Mucosa of descending colon (tissue), 3 donors: ENCODE data around the gene SLC25A17. TPM values are rescaled to one million over a fixed set of nuclear protein-coding genes. Genes with fewer than 3 reads are reported as not detected.
"Not testable (repeated sequence)": the region's sequence is repeated elsewhere in the genome, so short reads cannot be mapped to it uniquely, and the experiment has no call there.

Experiments
- ATAC-seq: fragments of 200-7000 bp; cut with Tn5 transposase; one replicate; pipeline ENCODE4 v1.9.1; 2020; ENCODE audit warnings: mild to moderate bottlenecking, moderate library complexity
- DNase-seq, 3 donors: peaks; one replicate each; pipeline ENCODE4 v3.0.0-alpha.2; 2020
- H3K36me3 ChIP-seq: fragments of 200-600 bp; one replicate; pipeline ENCODE4 v1.8.0; 2021; ENCODE audit warnings: low read depth, mild to moderate bottlenecking
- H3K4me1 ChIP-seq: fragments of 200-600 bp; one replicate; pipeline ENCODE4 v1.8.0; 2021; ENCODE audit warnings: low read depth, mild to moderate bottlenecking
- H3K4me3 ChIP-seq: fragments of 200-600 bp; one replicate; pipeline ENCODE4 v1.8.0; 2021; ENCODE audit warnings: mild to moderate bottlenecking
- H3K9me3 ChIP-seq: fragments of 200-600 bp; one replicate; pipeline ENCODE4 v1.8.0; 2021; ENCODE audit warnings: mild to moderate bottlenecking
- intact Hi-C, 2 donors: fragments of 100-400 bp; cut with DNase I in 1 of 2; cut with micrococcal nuclease in 1 of 2; formaldehyde crosslinking; loops; one replicate each; pipeline versions ENCODE4 v1.11.0 to v1.11.1; 2022; cut with DNase I, micrococcal nuclease
- total RNA-seq, 3 donors: library from RNA; stranded (reverse); fragmentation: NEBNext Ultra II Directional in 2 of 3; extraction: Animal tissue kit (Norgen Biotek cat#: 25700) in 2 of 3; gene quantifications; one replicate each; pipeline versions ENCODE4 v1.2.1 to v1.2.4, GENCODE V29; 2021 to 2023
- TF ChIP-seq, protein P1 (sequence below): fragments of 200-600 bp; IDR thresholded peaks from one replicate; pipeline ENCODE4 v1.8.0; 2022; ENCODE audit warnings: antibody characterized with exemption, mild to moderate bottlenecking
- donor health status: DM: no; HTN: no; CAD: no; lungs with moderate emphysema.
- donor health status: DM: no; HTN: no; CAD: no.
- donor health status: DM: no; HTN: yes; CAD: no.

The SLC25A17 gene
- total RNA-seq, 3 donors from 2014 or later: 8.7 to 12.1 (median 11.9) TPM

DNA sequence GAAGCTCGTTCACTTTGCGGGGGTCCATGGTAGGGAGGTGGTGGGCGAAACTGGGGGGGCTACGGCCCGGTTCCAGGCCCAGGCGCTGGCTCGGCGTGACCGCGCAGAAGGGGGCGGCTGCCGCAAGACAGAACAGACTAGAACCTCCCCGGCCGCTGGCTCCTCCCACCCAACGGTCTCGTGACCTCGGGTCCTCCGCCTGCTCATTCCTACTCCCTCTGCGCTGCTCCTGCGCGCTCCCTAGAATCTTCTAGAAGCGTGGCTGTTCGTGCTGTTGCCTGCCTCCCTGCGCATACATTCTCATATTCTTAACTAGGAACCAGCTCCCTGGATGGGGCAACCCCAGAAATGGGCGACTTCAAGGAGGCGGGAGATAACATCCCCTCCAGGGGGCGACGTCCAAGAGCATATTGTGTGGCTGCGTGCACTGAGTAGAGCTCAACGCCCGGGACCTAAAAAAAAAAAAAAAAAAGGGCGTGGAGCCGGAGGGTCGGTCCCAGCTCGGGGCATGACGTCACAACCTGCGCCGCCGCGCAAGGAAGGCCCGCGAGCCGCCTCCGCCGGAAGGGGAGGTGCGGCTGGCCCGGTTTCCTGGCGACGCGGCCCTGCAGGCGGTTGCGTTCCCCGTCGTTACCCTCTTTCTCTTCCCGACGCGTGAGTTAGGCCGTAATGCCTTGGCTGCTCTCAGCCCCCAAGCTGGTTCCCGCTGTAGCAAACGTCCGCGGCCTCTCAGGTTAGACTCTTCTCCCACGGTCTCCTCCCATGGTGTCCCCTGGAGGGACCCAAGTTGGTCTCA is 37.6 kb upstream of the SLC25A17 start, which contains the start of the genes ST13 and XPNPEP3:
Gene ST13 (minus strand): TSS at position 127 of the 796 bp plus-strand sequence. CDS start 99 bp downstream, at position 28.
Gene XPNPEP3 (plus strand): TSS at position 636 of the 796 bp plus-strand sequence. CDS start 34 bp downstream, at position 670.
- ATAC-seq (peak; percentile 97), DNase-seq (peak; percentile 97 to 99 (median 98))
- Histone ChIP-seq H3K4me3 (peak within 1 kb of the TSS; percentile 86), H3K4me1 (peaks cover 47% of the 10 kb centered on the region), H3K9me3 (no peaks in the 10 kb centered on the region), H3K36me3 (no peaks in the 10 kb centered on the region)
- TF ChIP-seq, protein P1, sequence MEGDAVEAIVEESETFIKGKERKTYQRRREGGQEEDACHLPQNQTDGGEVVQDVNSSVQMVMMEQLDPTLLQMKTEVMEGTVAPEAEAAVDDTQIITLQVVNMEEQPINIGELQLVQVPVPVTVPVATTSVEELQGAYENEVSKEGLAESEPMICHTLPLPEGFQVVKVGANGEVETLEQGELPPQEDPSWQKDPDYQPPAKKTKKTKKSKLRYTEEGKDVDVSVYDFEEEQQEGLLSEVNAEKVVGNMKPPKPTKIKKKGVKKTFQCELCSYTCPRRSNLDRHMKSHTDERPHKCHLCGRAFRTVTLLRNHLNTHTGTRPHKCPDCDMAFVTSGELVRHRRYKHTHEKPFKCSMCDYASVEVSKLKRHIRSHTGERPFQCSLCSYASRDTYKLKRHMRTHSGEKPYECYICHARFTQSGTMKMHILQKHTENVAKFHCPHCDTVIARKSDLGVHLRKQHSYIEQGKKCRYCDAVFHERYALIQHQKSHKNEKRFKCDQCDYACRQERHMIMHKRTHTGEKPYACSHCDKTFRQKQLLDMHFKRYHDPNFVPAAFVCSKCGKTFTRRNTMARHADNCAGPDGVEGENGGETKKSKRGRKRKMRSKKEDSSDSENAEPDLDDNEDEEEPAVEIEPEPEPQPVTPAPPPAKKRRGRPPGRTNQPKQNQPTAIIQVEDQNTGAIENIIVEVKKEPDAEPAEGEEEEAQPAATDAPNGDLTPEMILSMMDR: no peak
- intact Hi-C loops: no loop called here

GRCh38 chr22:40855979-40856512 is 36.9 kb upstream of the SLC25A17 start:
- TF ChIP-seq, protein P1: no peak
- no peaks in the 10 kb centered on the region for H3K9me3 ChIP-seq
- no peaks in the 10 kb centered on the region for H3K36me3 ChIP-seq
- ATAC-seq: peak; percentile 27
- H3K4me3 ChIP-seq: peak overlapping the region; percentile 86
- intact Hi-C loops: no loop called here
- no peak for DNase-seq
- peaks cover 47% of the 10 kb centered on the region for H3K4me1 ChIP-seq

DNA sequence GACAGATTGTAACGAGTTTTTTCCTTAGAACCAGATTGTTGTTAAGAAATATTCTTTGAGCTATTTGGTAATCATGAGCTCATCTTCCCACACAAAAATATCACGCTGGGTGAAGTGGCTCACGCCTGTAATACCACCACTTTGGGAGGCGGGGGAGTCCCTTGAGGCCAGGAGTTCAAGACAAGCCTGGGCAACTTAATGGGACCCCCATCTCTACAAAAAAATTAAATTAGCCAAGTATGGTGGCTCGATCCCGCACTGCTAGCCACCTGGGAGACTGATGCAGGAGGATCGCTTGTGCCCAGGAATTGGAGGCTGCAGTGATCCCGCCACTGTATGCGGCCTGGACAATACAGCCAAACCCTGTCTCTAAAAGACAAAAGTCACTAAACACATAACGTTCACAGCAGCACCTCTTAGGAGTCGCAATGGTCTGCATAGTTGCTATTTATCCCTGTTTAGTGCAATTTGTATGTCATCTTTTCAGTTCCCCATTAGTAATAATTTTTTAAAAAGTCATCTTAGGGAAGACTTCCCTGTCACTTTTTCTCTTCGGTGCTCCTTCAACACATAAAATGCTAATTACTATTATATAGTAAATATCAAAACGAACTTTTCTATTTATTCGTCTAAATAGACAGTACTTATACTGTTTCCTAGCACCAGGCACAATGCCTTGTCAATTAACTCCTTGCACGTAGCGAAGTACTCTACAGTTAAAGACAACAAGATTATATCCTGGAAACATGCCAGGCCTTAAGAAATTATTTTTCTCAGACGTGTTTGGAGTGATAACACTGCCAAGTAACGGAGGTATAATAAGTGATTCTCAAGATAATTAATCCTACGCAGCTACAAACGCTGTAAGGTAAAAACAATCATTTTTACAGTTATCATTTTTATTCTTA is 36.2 kb upstream of the SLC25A17 start:
- intact Hi-C loops: no loop called here
- Histone ChIP-seq H3K4me3 (peak overlapping the region; percentile 86), H3K36me3 (no peaks in the 10 kb centered on the region), H3K9me3 (no peaks in the 10 kb centered on the region), H3K4me1 (peaks cover 47% of the 10 kb centered on the region)
- no peak for ATAC-seq
- TF ChIP-seq, protein P1: no peak
- DNase-seq: no peak

GRCh38 chr22:40853961-40854360 is 34.8 kb upstream of the SLC25A17 start:
- no peak overlapping the region for H3K4me3 ChIP-seq
- H3K9me3 ChIP-seq: no peaks in the 10 kb centered on the region
- intact Hi-C loops: no loop called here
- peaks cover 47% of the 10 kb centered on the region for H3K4me1 ChIP-seq
- DNase-seq (no peak), ATAC-seq (no peak)
- TF ChIP-seq, protein P1: no peak
- no peaks in the 10 kb centered on the region for H3K36me3 ChIP-seq

DNA sequence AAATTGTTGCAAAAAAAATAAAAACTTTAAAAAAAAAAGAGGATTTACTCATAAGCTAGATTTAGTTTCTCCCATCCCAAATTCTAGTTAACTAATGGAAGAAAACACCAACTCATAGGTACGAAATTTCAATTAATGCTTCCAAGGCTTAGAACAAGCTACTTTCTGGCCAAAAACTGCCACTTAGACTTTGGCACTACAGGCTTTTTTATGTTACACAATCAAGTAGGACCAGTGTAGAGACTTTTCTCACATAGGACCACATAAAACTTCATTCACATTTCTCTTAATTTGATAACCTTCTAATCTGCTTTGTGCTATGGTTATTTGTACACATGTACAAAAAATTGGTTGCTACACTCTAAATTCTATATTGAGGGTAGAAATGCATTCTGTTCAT is 34.2 kb upstream of the SLC25A17 start:
- intact Hi-C loops: no loop called here
- TF ChIP-seq, protein P1: no peak
- DNase-seq (no peak), ATAC-seq (no peak)
- Histone ChIP-seq H3K9me3 (no peaks in the 10 kb centered on the region), H3K4me1 (peaks cover 41% of the 10 kb centered on the region), H3K36me3 (no peaks in the 10 kb centered on the region), H3K4me3 (no peak overlapping the region)

DNA sequence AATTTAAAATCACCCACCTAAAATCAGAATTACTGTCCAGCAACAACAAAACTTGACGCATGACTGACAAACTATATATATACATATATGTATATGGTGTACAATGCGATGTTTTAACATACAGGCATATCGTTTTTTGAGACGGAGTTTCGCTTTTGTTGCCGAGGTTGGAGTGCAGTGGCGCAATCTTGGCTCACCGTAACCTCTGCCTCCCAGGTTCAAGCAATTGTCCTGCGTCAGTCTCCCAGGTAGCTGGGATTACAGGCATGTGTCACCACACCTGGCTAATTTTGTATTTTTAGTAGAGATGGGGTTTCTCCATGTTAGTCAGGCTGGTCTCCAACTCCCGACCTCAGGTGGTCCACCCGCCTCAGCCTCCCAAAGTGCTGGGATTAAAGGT is 26.7 kb upstream of the SLC25A17 start:
- H3K9me3 ChIP-seq, intact Hi-C loops, H3K4me1 ChIP-seq, ATAC-seq, H3K4me3 ChIP-seq, DNase-seq, H3K36me3 ChIP-seq: not testable (repeated sequence)
